ENCODE measurements around the gene CACNA1E. TPM values are rescaled to one million over a fixed set of nuclear protein-coding genes. Genes with fewer than 3 reads are reported as not detected.

The CACNA1E gene
- total RNA-seq, 6 donors from 2014 or later: 0.17 to 1.4 (median 0.51) TPM

DNA sequence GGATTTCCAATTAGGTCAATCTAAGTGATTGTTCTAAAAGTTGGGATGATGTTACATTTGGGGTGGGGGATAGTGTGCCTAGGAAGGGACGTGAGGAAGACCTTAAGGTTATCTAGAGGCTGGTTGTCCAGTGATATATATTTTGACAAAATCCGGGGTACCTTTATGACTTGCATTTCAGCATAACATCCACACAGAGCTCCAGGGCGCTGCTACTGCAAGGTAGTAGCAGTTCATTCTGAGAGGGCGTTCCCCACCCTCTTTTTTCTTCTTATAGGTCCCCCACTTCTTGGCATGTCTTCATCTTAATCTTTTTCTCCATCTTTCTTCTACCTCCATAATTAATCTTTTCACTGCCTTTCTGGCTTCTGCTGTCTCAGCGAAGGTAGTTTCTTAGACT lies 161.9 kb downstream of the CACNA1E start:
- TF ChIP-seq CTCF (IDR thresholded peaks at IDR 0.05) (no peak), POLR2A (IDR thresholded peaks at IDR 0.05) (no peak), POLR2AphosphoS5 (IDR thresholded peaks at IDR 0.05) (no peak), EP300 (IDR thresholded peaks at IDR 0.05) (no peak)
- Histone ChIP-seq H3K4me1 (peaks cover 0 to 3% (median 0%) of the 10 kb centered on the region in 4 donors), H3K9me3 (no peaks in the 10 kb centered on the region), H3K27me3 (no peaks in the 10 kb centered on the region), H3K27ac (no peak overlapping the region), H3K4me3 (no peak overlapping the region), H3K36me3 (no peaks in the 10 kb centered on the region)
- no peak for ATAC-seq (ENCODE audit: low FRiP score in 2 of 2)
- WGBS, 2 donors: 77 to 85% methylated on average over 5 of the region's 5 CpGs
- no peak for DNase-seq

DNA sequence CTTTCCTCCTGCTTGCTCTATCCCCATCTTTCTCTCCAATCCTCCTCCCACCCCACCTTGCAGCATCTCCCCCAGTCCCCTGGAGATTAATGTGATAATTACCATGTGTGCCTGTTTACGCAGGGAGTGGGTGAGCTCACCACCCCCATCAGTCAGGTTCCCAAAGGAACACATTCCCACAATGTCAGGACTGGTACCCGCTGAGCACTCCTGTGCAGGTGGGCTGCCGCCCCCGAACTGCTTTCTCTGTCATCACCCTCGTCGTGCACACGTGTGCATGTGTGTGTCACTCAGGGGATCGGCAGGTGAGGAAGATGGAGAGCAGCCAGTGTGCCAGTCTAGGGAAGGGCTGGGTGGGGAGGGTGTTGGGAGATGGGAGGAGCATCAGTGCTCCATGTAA lies 163.4 kb downstream of the CACNA1E start:
- DNase-seq: peak in 1 of 2 donors; percentile 32
- ATAC-seq (ENCODE audit: low FRiP score in 2 of 2): no peak
- H3K36me3 ChIP-seq: no peaks in the 10 kb centered on the region
- WGBS, 2 donors: 77 to 90% methylated on average over 7 to 8 of the region's 8 CpGs
- H3K27ac ChIP-seq: no peak overlapping the region
- TF ChIP-seq POLR2AphosphoS5 (IDR thresholded peaks at IDR 0.05): no peak
- TF ChIP-seq POLR2A (IDR thresholded peaks at IDR 0.05): no peak
- no peak for TF ChIP-seq EP300 (IDR thresholded peaks at IDR 0.05)
- TF ChIP-seq CTCF (IDR thresholded peaks at IDR 0.05): no peak
- H3K4me1 ChIP-seq: peaks cover 0 to 3% (median 0%) of the 10 kb centered on the region in 4 donors
- no peaks in the 10 kb centered on the region for H3K9me3 ChIP-seq
- H3K4me3 ChIP-seq: no peak overlapping the region
- H3K27me3 ChIP-seq: no peaks in the 10 kb centered on the region

- DNase-seq (no peak), ATAC-seq (ENCODE audit: low FRiP score in 2 of 2) (peak in 1 of 2 donors; percentile 19)
- Histone ChIP-seq H3K36me3 (no peaks in the 10 kb centered on the region), H3K27ac (no peak overlapping the region), H3K27me3 (no peaks in the 10 kb centered on the region), H3K9me3 (no peaks in the 10 kb centered on the region), H3K4me1 (peaks cover 0 to 3% (median 0%) of the 10 kb centered on the region in 4 donors), H3K4me3 (no peak overlapping the region)
- 45 to 51% methylated on average over 11 of the region's 11 CpGs for WGBS, 2 donors
- TF ChIP-seq EP300 (IDR thresholded peaks at IDR 0.05): no peak
- no peak for TF ChIP-seq POLR2A (IDR thresholded peaks at IDR 0.05)
- no peak for TF ChIP-seq CTCF (IDR thresholded peaks at IDR 0.05)
- TF ChIP-seq POLR2AphosphoS5 (IDR thresholded peaks at IDR 0.05): no peak
Observed at GRCh38 chr1:181647314-181648035, 164.2 kb downstream of the CACNA1E start.

- no peak for DNase-seq
- no peaks in the 10 kb centered on the region for H3K36me3 ChIP-seq
- no peak for TF ChIP-seq CTCF (IDR thresholded peaks at IDR 0.05)
- no peak for TF ChIP-seq POLR2A (IDR thresholded peaks at IDR 0.05)
- TF ChIP-seq POLR2AphosphoS5 (IDR thresholded peaks at IDR 0.05): no peak
- H3K27me3 ChIP-seq: no peaks in the 10 kb centered on the region
- ATAC-seq (ENCODE audit: low FRiP score in 2 of 2): no peak
- H3K4me3 ChIP-seq: no peak overlapping the region
- WGBS, 2 donors: 65 to 80% methylated on average over 1 of the region's 1 CpG
- peaks cover 0 to 3% (median 0%) of the 10 kb centered on the region in 4 donors for H3K4me1 ChIP-seq
- H3K27ac ChIP-seq: no peak overlapping the region
- no peaks in the 10 kb centered on the region for H3K9me3 ChIP-seq
Observed at GRCh38 chr1:181651276-181651675, 168.0 kb downstream of the CACNA1E start.

- Histone ChIP-seq H3K4me1 (no peaks in the 10 kb centered on the region), H3K9me3 (no peaks in the 10 kb centered on the region), H3K4me3 (no peak overlapping the region), H3K36me3 (no peaks in the 10 kb centered on the region), H3K27ac (no peak overlapping the region), H3K27me3 (no peaks in the 10 kb centered on the region)
- no peak for DNase-seq
- no peak for ATAC-seq (ENCODE audit: low FRiP score in 2 of 2)
- 90 to 92% methylated on average over 2 of the region's 2 CpGs for WGBS, 2 donors
- TF ChIP-seq POLR2A (IDR thresholded peaks at IDR 0.05): no peak
Observed at GRCh38 chr1:181655756-181656155, 172.4 kb downstream of the CACNA1E start.
